Smooth muscle cell (in vitro differentiated cells): ENCODE measurements around the gene TAF7. TPM values are rescaled to one million over a fixed set of nuclear protein-coding genes. Genes with fewer than 3 reads are reported as not detected.

ENCODE experiments used
- DNase-seq: peaks from one replicate; lab custom pipeline; 2025; ENCODE audit not compliant: unreplicated experiment; lab: John Stamatoyannopoulos, UW
- H2AFZ ChIP-seq: fragments of 200-600 bp; sonication (generic); 2 replicates; pipeline ENCODE4 v1.6.0; 2016; ENCODE audit warnings: antibody characterized with exemption, low read depth, mild to moderate bottlenecking
- H3F3A ChIP-seq: fragments of 200-600 bp; sonication (generic); 2 replicates; pipeline ENCODE4 v1.6.0; 2017; ENCODE audit warnings: antibody characterized with exemption, low read depth
- H3K27ac ChIP-seq: fragments of 200-600 bp; sonication (generic); 2 replicates; pipeline ENCODE4 v1.5.1; 2016; ENCODE audit warnings: low read depth, mild to moderate bottlenecking
- H3K27me3 ChIP-seq: fragments of 200-600 bp; sonication (generic); 2 replicates; pipeline ENCODE4 v1.6.1; 2016; ENCODE audit warnings: low read depth, mild to moderate bottlenecking
- H3K36me3 ChIP-seq: fragments of 200-600 bp; sonication (generic); 2 replicates; pipeline ENCODE4 v1.5.1; 2016; ENCODE audit warnings: low read depth
- H3K4me1 ChIP-seq: fragments of 200-600 bp; sonication (generic); 2 replicates; pipeline ENCODE4 v1.5.1; 2016; ENCODE audit warnings: low read depth
- H3K4me2 ChIP-seq: fragments of 200-600 bp; sonication (generic); 2 replicates; pipeline ENCODE4 v1.6.0; 2016; ENCODE audit warnings: mild to moderate bottlenecking
- H3K4me3 ChIP-seq: fragments of 200-600 bp; sonication (generic); 2 replicates; pipeline ENCODE4 v1.5.1; 2016; ENCODE audit warnings: mild to moderate bottlenecking
- H3K79me2 ChIP-seq: fragments of 200-600 bp; sonication (generic); 2 replicates; pipeline ENCODE4 v1.6.0; 2016; ENCODE audit warnings: low read depth, mild to moderate bottlenecking
- H3K9ac ChIP-seq: fragments of 200-600 bp; sonication (generic); 2 replicates; pipeline ENCODE4 v1.6.0; 2016; ENCODE audit warnings: low read depth
- H3K9me3 ChIP-seq: fragments of 200-600 bp; sonication (generic); replicated peaks from 2 replicates; pipeline ENCODE4 v1.5.1; 2016; ENCODE audit warnings: low read depth
- H4K20me1 ChIP-seq: fragments of 200-600 bp; sonication (generic); 2 replicates; pipeline ENCODE4 v1.6.0; 2016; ENCODE audit warnings: low read depth
- WGBS: methylation state at CpG from one replicate; pipeline ENCODE4 v1.1.7; 2016; ENCODE audit warnings: low lambda C conversion rate; 5-methylcytosine and 5-hydroxymethylcytosine counted together
- polyA plus RNA-seq: library from polyadenylated mRNA; unstranded; fragments of >200 nt; fragmentation: Nextera tagmentation; extraction: Ambion mirVana; gene quantifications from 2 replicates; pipeline ENCODE4 v1.2.1, GENCODE V29; 2016
- total RNA-seq: library from RNA; depleted of rRNA; stranded (reverse); fragments of >200 nt; gene quantifications from 2 replicates; pipeline ENCODE4 v1.2.3, GENCODE V29; 2014
- TF ChIP-seq, protein P1 (sequence below): fragments of 200-600 bp; sonication (generic); IDR thresholded peaks from 2 replicates; pipeline ENCODE4 v1.5.1; 2017; ENCODE audit warnings: borderline replicate concordance, mild to moderate bottlenecking, antibody characterized with exemption; ENCODE audit not compliant: insufficient read depth, poor library complexity, severe bottlenecking

Gene TAF7, protein sequence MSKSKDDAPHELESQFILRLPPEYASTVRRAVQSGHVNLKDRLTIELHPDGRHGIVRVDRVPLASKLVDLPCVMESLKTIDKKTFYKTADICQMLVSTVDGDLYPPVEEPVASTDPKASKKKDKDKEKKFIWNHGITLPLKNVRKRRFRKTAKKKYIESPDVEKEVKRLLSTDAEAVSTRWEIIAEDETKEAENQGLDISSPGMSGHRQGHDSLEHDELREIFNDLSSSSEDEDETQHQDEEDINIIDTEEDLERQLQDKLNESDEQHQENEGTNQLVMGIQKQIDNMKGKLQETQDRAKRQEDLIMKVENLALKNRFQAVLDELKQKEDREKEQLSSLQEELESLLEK
- total RNA-seq (83.0 and 94.5 TPM in 2 replicates), polyA plus RNA-seq (85.9 and 105 TPM in 2 replicates)

DNA sequence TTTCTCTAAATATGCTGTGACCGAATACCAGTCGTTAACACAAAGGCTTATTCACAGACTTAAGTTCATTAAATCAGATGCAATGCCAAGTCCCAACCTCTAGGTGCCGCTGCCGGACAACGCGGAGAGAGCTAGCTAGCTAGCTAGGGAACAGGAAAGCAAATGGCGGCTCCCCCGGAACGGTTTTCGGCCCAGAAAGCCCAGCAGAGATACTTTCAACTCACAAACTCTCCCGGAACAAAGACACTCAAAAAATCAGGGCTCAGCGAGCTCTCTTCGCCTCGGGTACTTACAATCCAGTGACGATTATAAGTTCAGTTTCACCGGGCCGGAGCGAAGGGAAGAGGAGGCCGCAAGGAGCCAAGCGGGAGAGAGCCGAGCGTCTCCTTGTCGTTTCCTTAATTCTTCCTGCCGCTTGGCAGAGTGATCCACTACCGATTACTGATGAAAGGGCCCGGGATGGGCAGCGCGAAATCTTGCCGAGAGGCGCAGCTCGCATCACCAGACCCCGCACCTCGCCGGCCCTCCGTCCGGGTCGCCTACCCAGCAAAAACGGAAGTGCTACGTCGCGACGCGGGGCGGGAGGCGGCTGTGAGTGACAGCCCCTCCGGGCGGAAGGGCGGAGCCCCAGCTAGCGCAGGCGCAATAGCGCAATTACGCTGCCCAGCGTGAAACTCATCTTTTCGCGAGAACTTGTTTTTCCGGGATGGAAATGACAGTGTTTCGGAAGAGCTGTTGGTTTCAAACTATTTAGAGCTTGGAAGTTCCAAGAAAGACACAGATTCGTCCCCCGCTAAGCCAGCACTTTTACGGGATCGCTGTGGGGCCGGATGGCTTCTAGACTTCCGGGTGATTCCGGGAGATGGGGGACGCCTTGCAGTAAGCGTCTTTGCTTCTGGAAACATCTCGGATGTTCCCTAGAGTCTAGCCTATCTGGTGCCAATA, at the start of gene TAF7:
TSS of gene TAF7 (minus strand) at position 560 of the 945 bp plus-strand sequence. CDS start 740 bp downstream, outside the sequence.
- DNase-seq: peak; percentile 60
- peak within 1 kb of the TSS; percentile 97 for H3K27ac ChIP-seq
- peaks cover 41% of the 10 kb centered on the region for H3K9me3 ChIP-seq
- H3K9ac ChIP-seq: peak within 1 kb of the TSS; percentile 98
- peak within 1 kb of the TSS; percentile 87 for H3K4me2 ChIP-seq
- TF ChIP-seq, protein P1, sequence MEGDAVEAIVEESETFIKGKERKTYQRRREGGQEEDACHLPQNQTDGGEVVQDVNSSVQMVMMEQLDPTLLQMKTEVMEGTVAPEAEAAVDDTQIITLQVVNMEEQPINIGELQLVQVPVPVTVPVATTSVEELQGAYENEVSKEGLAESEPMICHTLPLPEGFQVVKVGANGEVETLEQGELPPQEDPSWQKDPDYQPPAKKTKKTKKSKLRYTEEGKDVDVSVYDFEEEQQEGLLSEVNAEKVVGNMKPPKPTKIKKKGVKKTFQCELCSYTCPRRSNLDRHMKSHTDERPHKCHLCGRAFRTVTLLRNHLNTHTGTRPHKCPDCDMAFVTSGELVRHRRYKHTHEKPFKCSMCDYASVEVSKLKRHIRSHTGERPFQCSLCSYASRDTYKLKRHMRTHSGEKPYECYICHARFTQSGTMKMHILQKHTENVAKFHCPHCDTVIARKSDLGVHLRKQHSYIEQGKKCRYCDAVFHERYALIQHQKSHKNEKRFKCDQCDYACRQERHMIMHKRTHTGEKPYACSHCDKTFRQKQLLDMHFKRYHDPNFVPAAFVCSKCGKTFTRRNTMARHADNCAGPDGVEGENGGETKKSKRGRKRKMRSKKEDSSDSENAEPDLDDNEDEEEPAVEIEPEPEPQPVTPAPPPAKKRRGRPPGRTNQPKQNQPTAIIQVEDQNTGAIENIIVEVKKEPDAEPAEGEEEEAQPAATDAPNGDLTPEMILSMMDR: peak; percentile 86
- H2AFZ ChIP-seq: peak within 1 kb of the TSS; percentile 98
- H3K4me1 ChIP-seq: no peaks in the 10 kb centered on the region
- peak within 1 kb of the TSS; percentile 85 for H3K4me3 ChIP-seq
- H3K36me3 ChIP-seq: peaks cover 45% of the 10 kb centered on the region
- peaks cover 37% of the 10 kb centered on the region for H3K79me2 ChIP-seq
- H3K27me3 ChIP-seq: no peaks in the 10 kb centered on the region
- H4K20me1 ChIP-seq: no peaks in the 10 kb centered on the region
- H3F3A ChIP-seq: peaks cover 13% of the 10 kb centered on the region
- 1% methylated on average over 67 of the region's 67 CpGs for WGBS

DNA sequence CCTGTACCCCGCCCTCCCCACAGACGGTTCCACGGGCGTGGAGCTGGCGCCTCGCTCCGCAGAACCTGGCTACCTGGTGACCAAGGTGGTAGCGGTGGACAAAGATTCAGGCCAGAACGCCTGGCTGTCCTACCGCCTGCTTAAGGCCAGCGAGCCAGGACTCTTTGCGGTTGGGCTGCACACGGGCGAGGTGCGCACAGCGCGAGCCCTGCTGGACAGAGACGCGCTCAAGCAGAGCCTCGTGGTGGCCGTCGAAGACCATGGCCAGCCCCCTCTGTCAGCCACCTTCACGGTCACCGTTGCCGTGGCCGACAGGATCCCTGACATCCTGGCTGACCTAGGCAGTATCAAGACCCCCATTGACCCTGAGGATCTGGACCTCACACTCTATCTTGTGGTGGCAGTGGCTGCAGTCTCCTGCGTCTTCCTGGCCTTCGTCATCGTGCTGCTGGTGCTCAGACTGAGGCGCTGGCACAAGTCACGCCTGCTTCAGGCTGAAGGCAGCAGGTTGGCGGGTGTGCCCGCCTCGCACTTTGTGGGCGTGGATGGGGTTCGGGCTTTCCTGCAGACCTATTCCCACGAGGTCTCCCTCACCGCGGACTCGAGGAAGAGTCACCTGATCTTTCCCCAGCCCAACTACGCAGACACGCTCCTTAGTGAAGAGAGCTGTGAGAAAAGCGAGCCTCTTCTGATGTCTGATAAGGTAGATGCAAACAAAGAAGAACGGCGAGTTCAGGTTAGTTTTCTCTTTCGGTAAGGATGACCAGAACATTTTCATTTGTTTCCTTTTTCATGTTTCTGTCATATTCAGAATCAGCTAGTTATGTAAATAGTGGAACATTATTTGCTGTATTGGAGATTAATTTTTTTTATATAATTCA, 45.7 kb upstream of the TAF7 start:
- TF ChIP-seq, protein P1: no peak
- Histone ChIP-seq H3K4me3 (no peak overlapping the region), H3K4me2 (no peak overlapping the region), H4K20me1 (no peaks in the 10 kb centered on the region), H3F3A (no peaks in the 10 kb centered on the region), H2AFZ (no peak overlapping the region), H3K4me1 (no peaks in the 10 kb centered on the region), H3K27ac (no peak overlapping the region), H3K9me3 (peaks cover 11% of the 10 kb centered on the region), H3K27me3 (no peaks in the 10 kb centered on the region), H3K36me3 (no peaks in the 10 kb centered on the region), H3K79me2 (no peaks in the 10 kb centered on the region), H3K9ac (no peak overlapping the region)
- DNase-seq: no peak
- 96% methylated on average over 46 of the region's 46 CpGs for WGBS

DNA sequence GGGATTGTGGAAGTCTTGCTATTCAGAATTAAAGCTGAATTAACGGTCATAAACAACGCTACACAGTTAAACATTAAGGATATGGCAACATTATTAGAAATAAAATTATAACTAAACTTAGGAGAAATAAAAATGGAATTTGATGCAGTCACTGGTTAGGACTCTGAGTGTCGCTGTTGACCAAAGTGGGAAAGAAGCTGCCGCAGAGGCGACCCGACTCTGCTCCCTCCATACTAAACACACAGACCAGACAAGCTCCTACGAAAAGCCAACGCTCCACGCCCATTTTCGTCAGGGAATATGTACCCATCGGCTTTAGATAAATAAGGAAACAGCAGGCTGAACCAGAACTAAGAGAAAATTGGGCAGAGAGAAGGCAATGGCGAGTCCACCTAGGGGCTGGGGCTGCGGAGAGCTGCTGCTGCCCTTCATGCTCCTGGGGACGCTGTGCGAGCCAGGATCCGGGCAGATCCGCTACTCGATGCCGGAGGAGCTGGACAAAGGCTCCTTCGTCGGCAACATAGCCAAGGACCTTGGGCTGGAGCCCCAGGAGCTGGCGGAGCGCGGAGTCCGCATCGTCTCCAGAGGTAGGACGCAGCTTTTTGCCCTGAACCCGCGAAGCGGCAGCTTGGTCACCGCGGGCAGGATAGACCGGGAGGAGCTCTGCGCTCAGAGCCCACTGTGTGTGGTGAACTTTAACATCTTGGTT, 43.5 kb upstream of the TAF7 start, which contains the start of gene PCDHGA5:
TSS of gene PCDHGA5 (plus strand) at position 211 of the 709 bp plus-strand sequence. CDS start at position 380, 169 bp downstream.
- Histone ChIP-seq H3K9me3 (peaks cover 11% of the 10 kb centered on the region), H4K20me1 (no peaks in the 10 kb centered on the region), H2AFZ (no peak within 1 kb of the TSS), H3F3A (no peaks in the 10 kb centered on the region), H3K4me1 (no peaks in the 10 kb centered on the region), H3K27ac (no peak within 1 kb of the TSS), H3K36me3 (no peaks in the 10 kb centered on the region), H3K79me2 (no peaks in the 10 kb centered on the region), H3K9ac (no peak within 1 kb of the TSS), H3K4me3 (no peak within 1 kb of the TSS), H3K27me3 (no peaks in the 10 kb centered on the region), H3K4me2 (no peak within 1 kb of the TSS)
- DNase-seq: no peak
- WGBS: 93% methylated on average over 34 of the region's 34 CpGs
- TF ChIP-seq, protein P1: no peak
